HepG2 (cell line): ENCODE data around the gene CARD8. TPM values are rescaled to one million over a fixed set of nuclear protein-coding genes. Genes with fewer than 3 reads are reported as not detected.

Experiments used
- HOXA3 ChIP-seq: sonication (generic); formaldehyde crosslinking; IDR thresholded peaks from 2 replicates; pipeline ENCODE4 v1.5.0; 2020; ENCODE audit warnings: missing genetic modification reagents
- PHF5A ChIP-seq: IDR thresholded peaks from one replicate; pipeline ENCODE4 v1.6.1; 2018; ENCODE audit warnings: low read depth, missing genetic modification reagents; ENCODE audit not compliant: unreplicated experiment
- PRPF4 ChIP-seq: fragments of 200-400 bp; formaldehyde crosslinking; IDR thresholded peaks from 2 replicates; pipeline ENCODE4 v1.6.1; 2016; ENCODE audit warnings: low read length, low read depth; ENCODE audit not compliant: poor library complexity, severe bottlenecking
- SNAPC5 ChIP-seq: sonication (generic); formaldehyde crosslinking; IDR thresholded peaks from 2 replicates; pipeline ENCODE4 v1.8.1; 2023; ENCODE audit warnings: mild to moderate bottlenecking, missing genetic modification reagents, borderline replicate concordance
- SYNCRIP ChIP-seq: fragments of 200-400 bp; formaldehyde crosslinking; IDR thresholded peaks from 2 replicates; pipeline ENCODE4 v1.6.1; 2018; ENCODE audit warnings: mild to moderate bottlenecking, low read depth, low read length; ENCODE audit not compliant: insufficient read depth
- ZBTB14 ChIP-seq: sonication (generic); formaldehyde crosslinking; IDR thresholded peaks from 2 replicates; pipeline ENCODE4 v1.4.0; 2020; ENCODE audit warnings: missing genetic modification reagents
- ZBTB26 ChIP-seq: IDR thresholded peaks from 2 replicates; pipeline ENCODE4 v1.6.1; 2016; ENCODE audit warnings: missing compliant biosample characterization, missing genetic modification reagents, borderline replicate concordance
- ZNF264 ChIP-seq: sonication (generic); formaldehyde crosslinking; IDR thresholded peaks from 2 replicates; pipeline ENCODE4 v1.4.0; 2020; ENCODE audit warnings: missing genetic modification reagents
- ZNF644 ChIP-seq: IDR thresholded peaks from 2 replicates; pipeline ENCODE4 v1.6.1; 2016; ENCODE audit warnings: low read depth
- ZNF724P ChIP-seq: sonication (generic); formaldehyde crosslinking; IDR thresholded peaks from 2 replicates; pipeline ENCODE4 v1.8.0; 2022; ENCODE audit warnings: missing genetic modification reagents, borderline replicate concordance
- ZNF768 ChIP-seq: sonication (generic); formaldehyde crosslinking; IDR thresholded peaks from 2 replicates; pipeline ENCODE4 v1.4.0; 2020; ENCODE audit warnings: missing genetic modification reagents
- polyA plus RNA-seq, 8 experiments: library from polyadenylated mRNA; depleted of rRNA in 3 of 8; stranded (reverse) in 7 of 8; unstranded in 1 of 8; fragments of >200 nt; fragmentation: Illumina TruSeq in 4 of 8; extraction: Trizol in 4 of 8; gene quantifications; 2 replicates each; pipeline versions ENCODE4 v1.2.1 to v1.2.3, GENCODE V29; 2011 to 2016; ENCODE audit warnings: low read depth in 4 of 8, missing spikeins in 1 of 8, mixed read lengths in 1 of 8; ENCODE audit not compliant: insufficient read depth in 1 of 8
- total RNA-seq, 5 experiments: library from RNA; depleted of rRNA; stranded (reverse); fragments of >200 nt; fragmentation: Illumina TruSeq; extraction: Trizol; gene quantifications; 2 replicates each; pipeline ENCODE4 v1.2.3, GENCODE V29; 2016; ENCODE audit warnings: low read depth in 1 of 5
- TF ChIP-seq, protein P1 (sequence below): sonication (generic); formaldehyde crosslinking; IDR thresholded peaks from 2 replicates; pipeline ENCODE4 v1.4.0; 2020; ENCODE audit warnings: missing genetic modification reagents
- TF ChIP-seq, protein P2 (sequence below): sonication (generic); formaldehyde crosslinking; conservative IDR thresholded peaks from 2 replicates; pipeline ENCODE4 v1.4.0; 2020; ENCODE audit warnings: missing genetic modification reagents
- TF ChIP-seq, protein P3 (sequence below): sonication (generic); formaldehyde crosslinking; conservative IDR thresholded peaks from 2 replicates; pipeline ENCODE4 v1.4.0; 2020; ENCODE audit warnings: missing genetic modification reagents
- TF ChIP-seq, protein P4 (sequence below): sonication (generic); formaldehyde crosslinking; IDR thresholded peaks from 2 replicates; pipeline ENCODE4 v1.4.0; 2020; ENCODE audit warnings: mild to moderate bottlenecking, low read depth, missing genetic modification reagents
- TF ChIP-seq, protein P5 (sequence below): sonication (generic); formaldehyde crosslinking; IDR thresholded peaks from 2 replicates; pipeline ENCODE4 v1.4.0; 2020; ENCODE audit warnings: missing genetic modification reagents, borderline replicate concordance

Gene CARD8
- total and polyA plus RNA-seq, 2 of the 13 experiments (the other 11 are each of a cell fraction or from before 2014, with no cell fraction given): 15.0 to 19.2 TPM

GRCh38 chr19:48203794-48204628 is 51.7 kb downstream of the CARD8 start (continued):
- TF ChIP-seq, protein P1, sequence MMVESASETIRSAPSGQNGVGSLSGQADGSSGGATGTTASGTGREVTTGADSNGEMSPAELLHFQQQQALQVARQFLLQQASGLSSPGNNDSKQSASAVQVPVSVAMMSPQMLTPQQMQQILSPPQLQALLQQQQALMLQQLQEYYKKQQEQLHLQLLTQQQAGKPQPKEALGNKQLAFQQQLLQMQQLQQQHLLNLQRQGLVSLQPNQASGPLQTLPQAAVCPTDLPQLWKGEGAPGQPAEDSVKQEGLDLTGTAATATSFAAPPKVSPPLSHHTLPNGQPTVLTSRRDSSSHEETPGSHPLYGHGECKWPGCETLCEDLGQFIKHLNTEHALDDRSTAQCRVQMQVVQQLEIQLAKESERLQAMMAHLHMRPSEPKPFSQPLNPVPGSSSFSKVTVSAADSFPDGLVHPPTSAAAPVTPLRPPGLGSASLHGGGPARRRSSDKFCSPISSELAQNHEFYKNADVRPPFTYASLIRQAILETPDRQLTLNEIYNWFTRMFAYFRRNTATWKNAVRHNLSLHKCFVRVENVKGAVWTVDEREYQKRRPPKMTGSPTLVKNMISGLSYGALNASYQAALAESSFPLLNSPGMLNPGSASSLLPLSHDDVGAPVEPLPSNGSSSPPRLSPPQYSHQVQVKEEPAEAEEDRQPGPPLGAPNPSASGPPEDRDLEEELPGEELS: peak; percentile 32; the same call in 1 of the 2 replicates
- TF ChIP-seq, protein P2, sequence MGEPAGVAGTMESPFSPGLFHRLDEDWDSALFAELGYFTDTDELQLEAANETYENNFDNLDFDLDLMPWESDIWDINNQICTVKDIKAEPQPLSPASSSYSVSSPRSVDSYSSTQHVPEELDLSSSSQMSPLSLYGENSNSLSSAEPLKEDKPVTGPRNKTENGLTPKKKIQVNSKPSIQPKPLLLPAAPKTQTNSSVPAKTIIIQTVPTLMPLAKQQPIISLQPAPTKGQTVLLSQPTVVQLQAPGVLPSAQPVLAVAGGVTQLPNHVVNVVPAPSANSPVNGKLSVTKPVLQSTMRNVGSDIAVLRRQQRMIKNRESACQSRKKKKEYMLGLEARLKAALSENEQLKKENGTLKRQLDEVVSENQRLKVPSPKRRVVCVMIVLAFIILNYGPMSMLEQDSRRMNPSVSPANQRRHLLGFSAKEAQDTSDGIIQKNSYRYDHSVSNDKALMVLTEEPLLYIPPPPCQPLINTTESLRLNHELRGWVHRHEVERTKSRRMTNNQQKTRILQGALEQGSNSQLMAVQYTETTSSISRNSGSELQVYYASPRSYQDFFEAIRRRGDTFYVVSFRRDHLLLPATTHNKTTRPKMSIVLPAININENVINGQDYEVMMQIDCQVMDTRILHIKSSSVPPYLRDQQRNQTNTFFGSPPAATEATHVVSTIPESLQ: no peak
- TF ChIP-seq ZNF724P (CRISPR knock-in tag): no peak
- TF ChIP-seq ZBTB14: no peak
- TF ChIP-seq SNAPC5: no peak
- TF ChIP-seq ZBTB26 (CRISPR knock-in tag): peak; percentile 32; the same call in 1 of the 2 replicates
- TF ChIP-seq HOXA3: peak; percentile 70
- no peak for TF ChIP-seq SYNCRIP
- TF ChIP-seq, protein P3, sequence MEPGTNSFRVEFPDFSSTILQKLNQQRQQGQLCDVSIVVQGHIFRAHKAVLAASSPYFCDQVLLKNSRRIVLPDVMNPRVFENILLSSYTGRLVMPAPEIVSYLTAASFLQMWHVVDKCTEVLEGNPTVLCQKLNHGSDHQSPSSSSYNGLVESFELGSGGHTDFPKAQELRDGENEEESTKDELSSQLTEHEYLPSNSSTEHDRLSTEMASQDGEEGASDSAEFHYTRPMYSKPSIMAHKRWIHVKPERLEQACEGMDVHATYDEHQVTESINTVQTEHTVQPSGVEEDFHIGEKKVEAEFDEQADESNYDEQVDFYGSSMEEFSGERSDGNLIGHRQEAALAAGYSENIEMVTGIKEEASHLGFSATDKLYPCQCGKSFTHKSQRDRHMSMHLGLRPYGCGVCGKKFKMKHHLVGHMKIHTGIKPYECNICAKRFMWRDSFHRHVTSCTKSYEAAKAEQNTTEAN (CRISPR knock-in tag): peak; percentile 63; the same call in 1 of the 2 replicates
- TF ChIP-seq PRPF4: no peak
- TF ChIP-seq, protein P4, sequence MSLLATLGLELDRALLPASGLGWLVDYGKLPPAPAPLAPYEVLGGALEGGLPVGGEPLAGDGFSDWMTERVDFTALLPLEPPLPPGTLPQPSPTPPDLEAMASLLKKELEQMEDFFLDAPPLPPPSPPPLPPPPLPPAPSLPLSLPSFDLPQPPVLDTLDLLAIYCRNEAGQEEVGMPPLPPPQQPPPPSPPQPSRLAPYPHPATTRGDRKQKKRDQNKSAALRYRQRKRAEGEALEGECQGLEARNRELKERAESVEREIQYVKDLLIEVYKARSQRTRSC (CRISPR knock-in tag): no peak
- peak; percentile 55; the same call in 1 of the 2 replicates for TF ChIP-seq ZNF768 (CRISPR knock-in tag)
- TF ChIP-seq ZNF644 (CRISPR knock-in tag): no peak
- TF ChIP-seq ZNF264: no peak
- TF ChIP-seq, protein P5, sequence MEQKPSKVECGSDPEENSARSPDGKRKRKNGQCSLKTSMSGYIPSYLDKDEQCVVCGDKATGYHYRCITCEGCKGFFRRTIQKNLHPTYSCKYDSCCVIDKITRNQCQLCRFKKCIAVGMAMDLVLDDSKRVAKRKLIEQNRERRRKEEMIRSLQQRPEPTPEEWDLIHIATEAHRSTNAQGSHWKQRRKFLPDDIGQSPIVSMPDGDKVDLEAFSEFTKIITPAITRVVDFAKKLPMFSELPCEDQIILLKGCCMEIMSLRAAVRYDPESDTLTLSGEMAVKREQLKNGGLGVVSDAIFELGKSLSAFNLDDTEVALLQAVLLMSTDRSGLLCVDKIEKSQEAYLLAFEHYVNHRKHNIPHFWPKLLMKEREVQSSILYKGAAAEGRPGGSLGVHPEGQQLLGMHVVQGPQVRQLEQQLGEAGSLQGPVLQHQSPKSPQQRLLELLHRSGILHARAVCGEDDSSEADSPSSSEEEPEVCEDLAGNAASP (CRISPR knock-in tag): 0 out of 2 replicates have a peak, but pooled peaks have one; percentile 33
- TF ChIP-seq PHF5A (CRISPR knock-in tag): no peak
